SKM-1 (cell line): ENCODE data around the gene FANCL.
"Not testable (repeated sequence)": the region's sequence is repeated elsewhere in the genome, so short reads cannot be mapped to it uniquely, and the experiment has no call there.

ENCODE experiments used
- DNase-seq: peaks from one replicate; lab custom pipeline; 2025; ENCODE audit not compliant: unreplicated experiment; lab: John Stamatoyannopoulos, UW

The FANCL gene

GRCh38 chr2:58207189-58207588 lies 33.9 kb downstream of the FANCL start:
- DNase-seq = no peak

- DNase-seq = no peak
Observed at GRCh38 chr2:58206785-58207184, 34.3 kb downstream of the FANCL start.

GRCh38 chr2:58204195-58204959 lies 36.7 kb downstream of the FANCL start:
- DNase-seq = no peak

- no peak for DNase-seq
Observed at GRCh38 chr2:58203018-58203417, 38.1 kb downstream of the FANCL start.

- no peak for DNase-seq
Observed at GRCh38 chr2:58202404-58202803, 38.7 kb downstream of the FANCL start.

- no peak for DNase-seq
Observed at GRCh38 chr2:58197894-58198293, 43.2 kb downstream of the FANCL start.

- DNase-seq = no peak
Observed at GRCh38 chr2:58195662-58196061, 45.5 kb downstream of the FANCL start.

GRCh38 chr2:58194458-58194857 lies 46.7 kb downstream of the FANCL start:
- DNase-seq = no peak

GRCh38 chr2:58187022-58187421 lies 54.1 kb downstream of the FANCL start:
- not testable (repeated sequence) for DNase-seq

- no peak for DNase-seq
Observed at GRCh38 chr2:58186501-58186900, 54.6 kb downstream of the FANCL start.

GRCh38 chr2:58182527-58182926 lies 58.6 kb downstream of the FANCL start:
- DNase-seq = no peak

GRCh38 chr2:58180635-58181034 lies 60.5 kb downstream of the FANCL start:
- DNase-seq = no peak

GRCh38 chr2:58180175-58180574 lies 61.0 kb downstream of the FANCL start:
- DNase-seq = not testable (repeated sequence)

- DNase-seq = not testable (repeated sequence)
Observed at GRCh38 chr2:58177187-58177586, 63.9 kb downstream of the FANCL start.

GRCh38 chr2:58171831-58172230 lies 69.3 kb downstream of the FANCL start:
- DNase-seq = not testable (repeated sequence)

GRCh38 chr2:58170334-58170933 lies 70.7 kb downstream of the FANCL start:
- DNase-seq = not testable (repeated sequence)

- not testable (repeated sequence) for DNase-seq
Observed at GRCh38 chr2:58169845-58170244, 71.3 kb downstream of the FANCL start.

- DNase-seq = not testable (repeated sequence)
Observed at GRCh38 chr2:58168130-58168529, 73.0 kb downstream of the FANCL start.

GRCh38 chr2:58163913-58164312 lies 77.2 kb downstream of the FANCL start:
- no peak for DNase-seq

- no peak for DNase-seq
Observed at GRCh38 chr2:58158481-58158880, 82.6 kb downstream of the FANCL start.

GRCh38 chr2:58157754-58158153 lies 83.4 kb downstream of the FANCL start:
- no peak for DNase-seq

GRCh38 chr2:58156780-58157179 lies 84.3 kb downstream of the FANCL start:
- no peak for DNase-seq
